Measurements from ENCODE around the gene KRTAP1-4. TPM values are rescaled to one million over a fixed set of nuclear protein-coding genes. Genes with fewer than 3 reads are reported as not detected.
"Not testable (repeated sequence)": the region's sequence is repeated elsewhere in the genome, so short reads cannot be mapped to it uniquely, and the experiment has no call there.

Gene KRTAP1-4
- total RNA-seq, 1 donor from 2014 or later: not detected

GRCh38 chr17:41037853-41038350, 7.9 kb upstream of the KRTAP1-4 start:
- TF ChIP-seq CTCF (IDR thresholded peaks at IDR 0.05): no peak
- intact Hi-C loops (cut with DNase I): no loop called here
- Histone ChIP-seq H3K4me1 (no peaks in the 10 kb centered on the region), H3K27me3 (ENCODE audit: low read depth) (no peaks in the 10 kb centered on the region), H3K27ac (no peak overlapping the region), H3K4me3 (no peak overlapping the region), H3K36me3 (no peaks in the 10 kb centered on the region), H3K9me3 (no peaks in the 10 kb centered on the region)
- DNase-seq (no peak), ATAC-seq (no peak)

GRCh38 chr17:41034346-41034935, 4.4 kb upstream of the KRTAP1-4 start, which contains the start of gene KRTAP1-3:
TSS of gene KRTAP1-3 (minus strand) at chr17:41034874. CDS start at chr17:41034821, 53 bp downstream.
- H3K27me3 ChIP-seq (ENCODE audit: low read depth); H3K4me1 ChIP-seq; H3K9me3 ChIP-seq; H3K4me3 ChIP-seq; intact Hi-C loops (cut with DNase I); H3K36me3 ChIP-seq; H3K27ac ChIP-seq; ATAC-seq; DNase-seq: not testable (repeated sequence)

GRCh38 chr17:41026715-41027471, 3.1 kb downstream of the KRTAP1-4 start, which contains the start of gene KRTAP1-5:
TSS of gene KRTAP1-5 (minus strand) at chr17:41027208. CDS start at chr17:41027155, 53 bp downstream.
- ATAC-seq (no peak), DNase-seq (no peak)
- no peaks in the 10 kb centered on the region for H3K4me1 ChIP-seq
- no peaks in the 10 kb centered on the region for H3K9me3 ChIP-seq
- intact Hi-C loops (cut with DNase I): no loop called here
- no peak within 1 kb of the TSS for H3K27ac ChIP-seq
- H3K27me3 ChIP-seq (ENCODE audit: low read depth): no peaks in the 10 kb centered on the region
- H3K4me3 ChIP-seq: no peak within 1 kb of the TSS
- H3K36me3 ChIP-seq: no peaks in the 10 kb centered on the region
- no peak for TF ChIP-seq CTCF (IDR thresholded peaks at IDR 0.05)

GRCh38 chr17:41024697-41025096, 5.3 kb downstream of the KRTAP1-4 start:
- no peak for DNase-seq
- Histone ChIP-seq H3K4me3 (no peak overlapping the region), H3K27me3 (ENCODE audit: low read depth) (no peaks in the 10 kb centered on the region), H3K36me3 (no peaks in the 10 kb centered on the region), H3K9me3 (no peaks in the 10 kb centered on the region), H3K27ac (no peak overlapping the region), H3K4me1 (no peaks in the 10 kb centered on the region)
- no peak for TF ChIP-seq CTCF (IDR thresholded peaks at IDR 0.05)
- intact Hi-C loops (cut with DNase I): no loop called here
- no peak for ATAC-seq

- Histone ChIP-seq H3K4me3 (no peak overlapping the region), H3K27ac (no peak overlapping the region), H3K27me3 (ENCODE audit: low read depth) (no peaks in the 10 kb centered on the region), H3K4me1 (no peaks in the 10 kb centered on the region), H3K9me3 (no peaks in the 10 kb centered on the region), H3K36me3 (no peaks in the 10 kb centered on the region)
- DNase-seq (no peak), ATAC-seq (no peak)
- intact Hi-C loops (cut with DNase I): no loop called here
- TF ChIP-seq CTCF (IDR thresholded peaks at IDR 0.05): no peak
Measured at GRCh38 chr17:41020336-41020735, 9.7 kb downstream of the KRTAP1-4 start.

GRCh38 chr17:41019415-41019814, 10.6 kb downstream of the KRTAP1-4 start:
- intact Hi-C loops (cut with DNase I): no loop called here
- Histone ChIP-seq H3K9me3 (no peaks in the 10 kb centered on the region), H3K4me1 (no peaks in the 10 kb centered on the region), H3K27me3 (ENCODE audit: low read depth) (no peaks in the 10 kb centered on the region), H3K27ac (no peak overlapping the region), H3K36me3 (no peaks in the 10 kb centered on the region), H3K4me3 (no peak overlapping the region)
- DNase-seq: no peak
- ATAC-seq: no peak
- TF ChIP-seq CTCF (IDR thresholded peaks at IDR 0.05): no peak
